CD1c-positive myeloid dendritic cell (primary cell): ENCODE data around the gene FBXL16.

Experiments used
- DNase-seq: peaks from one replicate; pipeline ENCODE4 v3.0.0-alpha.2; 2016; ENCODE audit errors: extremely low spot score

The FBXL16 gene

GRCh38 chr16:662597-662996, 43.0 kb downstream of the FBXL16 start:
- no peak for DNase-seq

GRCh38 chr16:662095-662494, 43.5 kb downstream of the FBXL16 start:
- no peak for DNase-seq

DNA sequence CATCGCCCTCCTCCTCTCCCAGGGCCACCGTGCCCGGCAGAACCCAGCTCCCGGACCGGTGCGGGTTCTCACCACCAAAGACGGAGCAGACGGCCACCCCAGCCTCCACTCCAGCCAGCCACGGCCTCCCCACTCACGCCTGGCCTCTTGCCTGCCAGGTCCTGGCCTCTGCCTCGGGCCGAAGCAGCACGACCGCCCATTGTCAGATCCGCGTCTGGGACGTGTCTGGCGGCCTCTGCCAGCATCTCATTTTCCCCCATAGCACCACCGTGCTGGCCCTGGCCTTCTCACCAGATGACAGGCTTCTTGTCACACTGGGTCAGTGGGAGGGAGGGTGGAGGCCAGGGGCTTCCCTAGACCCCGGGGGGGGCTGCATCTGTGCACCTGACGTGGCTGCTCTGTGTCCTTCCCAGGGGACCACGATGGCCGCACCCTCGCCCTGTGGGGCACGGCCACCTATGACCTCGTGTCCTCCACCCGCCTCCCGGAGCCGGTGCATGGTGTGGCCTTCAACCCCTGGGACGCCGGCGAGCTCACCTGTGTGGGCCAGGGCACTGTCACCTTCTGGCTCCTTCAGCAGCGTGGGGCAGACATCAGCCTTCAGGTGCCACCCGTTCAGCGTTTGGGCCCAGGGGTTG, 44.3 kb downstream of the FBXL16 start:
- no peak for DNase-seq

GRCh38 chr16:660459-661183, 45.0 kb downstream of the FBXL16 start:
- DNase-seq, result peak; percentile 92

DNA sequence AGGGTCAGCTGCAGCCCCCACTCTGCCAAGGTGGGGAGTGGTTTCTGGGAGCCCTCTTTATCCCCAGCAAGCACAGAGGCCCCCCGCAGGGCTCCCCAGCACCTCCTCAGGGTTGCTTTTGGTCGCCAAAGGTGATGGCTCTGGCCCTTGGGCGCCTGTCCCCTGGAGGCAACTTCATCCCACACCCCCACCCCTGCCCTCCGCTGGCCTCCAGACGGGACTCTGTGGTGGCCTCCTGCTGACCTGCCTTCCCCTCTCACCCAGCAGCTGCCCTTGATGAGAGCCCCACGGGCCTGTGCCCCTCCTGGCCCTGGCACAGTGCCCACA, 45.5 kb downstream of the FBXL16 start:
- DNase-seq, result no peak

- no peak for DNase-seq
Measured at GRCh38 chr16:659618-660017, 46.0 kb downstream of the FBXL16 start.

DNA sequence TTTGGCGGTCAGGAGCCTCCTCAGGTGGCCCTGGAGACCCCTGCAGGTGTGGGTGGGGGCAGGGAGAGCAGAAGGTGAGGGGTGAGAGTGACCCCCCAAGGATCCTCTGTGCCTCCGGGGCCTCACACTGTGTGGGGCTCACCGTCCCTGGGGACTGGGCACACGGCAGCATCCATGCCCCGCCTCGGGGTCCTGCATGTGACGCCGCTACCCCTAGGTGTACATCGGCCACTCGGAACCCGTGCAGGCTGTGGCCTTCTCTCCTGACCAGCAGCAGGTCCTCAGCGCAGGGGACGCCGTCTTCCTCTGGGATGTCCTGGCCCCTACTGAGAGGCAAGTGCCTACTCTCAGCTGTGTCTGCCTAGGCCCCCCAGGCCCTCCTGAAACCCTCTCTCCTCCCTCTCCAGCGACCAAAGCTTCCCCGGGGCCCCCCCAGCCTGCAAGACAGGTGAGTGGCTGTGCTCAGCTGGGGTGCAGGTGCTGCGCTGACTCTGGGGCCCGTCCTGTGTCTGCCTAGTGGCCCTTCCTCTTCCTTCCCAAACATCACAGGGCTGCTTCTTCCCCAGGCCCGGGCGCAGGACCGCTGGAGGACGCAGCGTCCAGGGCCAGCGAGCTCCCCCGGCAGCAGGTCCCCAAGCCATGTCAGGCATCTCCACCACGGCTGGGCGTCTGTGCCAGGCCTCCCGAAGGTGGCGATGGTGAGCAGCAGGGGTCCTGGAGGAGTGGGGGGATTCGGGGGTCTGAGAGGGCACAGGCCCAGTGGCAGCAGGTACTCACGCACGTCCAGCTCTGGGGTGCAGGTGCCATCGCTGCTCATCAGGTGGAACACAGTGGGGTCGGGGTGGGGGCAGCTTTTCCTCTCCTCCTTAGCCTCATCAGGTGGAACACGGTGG, 46.7 kb downstream of the FBXL16 start:
- no peak for DNase-seq

DNA sequence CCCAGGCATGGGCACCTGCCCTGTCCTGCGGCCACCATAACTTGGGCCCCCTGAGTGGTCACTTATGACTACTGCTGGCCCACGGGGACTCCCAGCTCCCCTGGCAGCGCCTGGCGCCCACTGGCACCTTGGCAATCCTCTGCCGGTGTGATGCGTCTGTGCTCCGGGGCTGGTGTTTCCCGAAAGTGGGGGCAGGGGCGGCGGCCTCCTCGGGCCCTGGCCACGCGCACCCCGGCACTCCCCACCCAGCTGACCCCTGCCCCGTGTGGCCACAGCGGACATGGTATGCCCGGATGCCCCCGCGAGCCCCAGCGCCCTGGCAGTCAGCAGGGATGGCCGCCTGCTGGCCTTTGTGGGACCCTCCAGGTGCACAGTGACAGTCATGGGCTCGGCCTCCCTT, 48.1 kb downstream of the FBXL16 start:
- no peak for DNase-seq

DNA sequence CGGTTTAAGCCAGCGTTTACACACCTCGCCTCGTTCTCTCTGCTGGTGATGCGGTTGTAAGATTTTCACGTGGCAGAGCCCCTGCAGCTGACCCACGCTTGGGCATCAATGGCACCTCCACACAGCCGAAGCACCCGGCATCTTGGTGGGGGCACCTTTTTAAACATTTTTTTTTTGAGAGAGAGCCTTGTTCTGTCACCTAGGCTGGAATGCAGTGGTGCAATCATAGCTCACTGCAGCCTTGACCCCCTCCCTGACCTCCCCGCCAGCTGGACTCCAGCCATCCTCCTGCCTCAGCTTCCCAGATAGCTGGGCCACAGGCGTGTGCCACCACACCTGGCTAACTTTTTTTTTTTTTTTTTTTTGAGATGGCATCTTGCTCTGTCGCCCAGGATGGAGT, 51.6 kb downstream of the FBXL16 start:
- DNase-seq, result no peak

- DNase-seq, result no peak
Measured at GRCh38 chr16:652454-653305, 52.9 kb downstream of the FBXL16 start.

DNA sequence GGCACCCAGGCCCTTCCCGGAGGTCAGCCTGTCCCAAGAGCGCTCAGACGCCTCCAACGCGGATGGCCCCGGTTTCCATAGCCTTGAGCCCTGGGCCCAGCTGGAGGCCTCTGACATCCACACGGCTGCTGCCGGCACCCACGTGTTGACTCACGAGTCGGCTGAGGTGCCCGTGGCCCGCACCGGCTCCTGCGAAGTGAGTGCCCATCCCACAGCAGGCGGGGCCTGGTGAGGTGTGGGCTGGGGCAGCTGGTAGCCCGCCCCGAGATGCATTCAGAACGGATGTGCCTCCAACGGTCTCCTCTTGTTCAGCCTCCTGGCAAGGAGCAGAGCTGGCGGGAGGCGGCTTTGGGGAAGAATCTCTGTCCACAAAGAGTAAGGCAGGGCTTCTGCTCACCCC, 53.8 kb downstream of the FBXL16 start:
- DNase-seq, result no peak

GRCh38 chr16:649631-650030, 56.0 kb downstream of the FBXL16 start:
- DNase-seq, result no peak

- DNase-seq, result peak; percentile 97
Measured at GRCh38 chr16:648781-649589, 56.6 kb downstream of the FBXL16 start, which contains the start of gene WDR90. Gene WDR90 (plus strand): TSS chr16:649365. CDS start chr16:649417, 52 bp downstream.

- peak; percentile 46 for DNase-seq
Measured at GRCh38 chr16:648071-648780, 57.4 kb downstream of the FBXL16 start.

DNA sequence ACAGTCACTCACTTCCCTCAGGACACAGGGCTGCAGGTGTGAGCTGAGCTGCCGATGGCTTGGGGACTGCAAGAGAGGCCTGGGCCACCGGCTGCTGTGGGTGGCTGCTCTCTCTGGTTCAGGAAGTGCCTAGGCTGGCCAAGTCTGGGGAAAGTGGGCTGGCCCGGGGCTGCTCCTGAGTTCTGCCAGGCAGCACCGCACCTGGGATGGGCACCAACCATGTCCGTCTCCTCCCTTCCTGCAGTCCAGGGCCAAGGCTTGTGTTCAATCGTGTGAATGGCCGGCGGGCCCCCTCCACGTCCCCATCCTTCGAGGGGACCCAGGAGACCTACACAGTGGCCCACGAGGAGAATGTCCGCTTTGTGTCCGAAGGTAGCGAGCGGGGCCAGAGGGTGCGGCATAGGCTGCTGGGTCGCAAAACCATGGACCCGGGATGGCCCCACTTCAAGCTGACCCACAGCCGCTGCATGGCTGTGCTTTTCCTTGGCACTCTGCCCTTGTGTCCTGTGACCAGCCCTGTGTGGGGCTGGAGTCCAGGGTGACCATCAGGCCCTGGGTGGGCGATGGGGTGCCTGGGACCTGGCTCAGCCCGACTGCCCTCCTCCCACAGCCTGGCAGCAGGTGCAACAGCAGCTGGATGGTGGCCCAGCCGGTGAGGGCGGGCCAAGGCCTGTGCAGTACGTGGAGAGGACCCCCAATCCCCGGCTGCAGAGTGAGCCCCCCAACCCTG, 58.3 kb downstream of the FBXL16 start:
- DNase-seq, result no peak

DNA sequence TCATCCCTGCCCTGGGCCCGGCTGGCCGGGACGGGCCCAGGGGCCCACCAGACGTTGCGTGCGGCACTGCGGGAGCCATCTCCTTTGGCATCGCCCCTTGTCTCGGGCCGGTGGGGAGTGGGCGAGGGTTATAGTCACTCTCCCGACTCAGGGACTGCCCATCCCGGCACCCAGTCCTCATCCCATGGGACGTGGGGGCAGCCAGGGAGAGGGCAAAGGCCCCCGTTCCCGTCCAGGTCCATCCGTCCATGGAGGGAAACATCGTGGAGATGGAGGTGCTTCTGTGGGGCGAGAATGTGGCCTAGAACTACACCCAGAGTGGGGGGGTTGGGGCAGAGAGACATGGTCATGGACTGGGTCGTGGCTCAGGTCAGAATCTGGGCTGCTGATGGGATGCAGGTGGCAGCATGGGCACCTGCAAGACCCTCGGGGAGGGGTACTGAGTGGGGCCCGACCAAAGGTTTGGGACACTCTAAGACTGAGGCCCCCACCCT, 58.9 kb downstream of the FBXL16 start:
- no peak for DNase-seq

- DNase-seq, result no peak
Measured at GRCh38 chr16:645852-646678, 59.5 kb downstream of the FBXL16 start.

- DNase-seq, result no peak
Measured at GRCh38 chr16:644556-644955, 61.0 kb downstream of the FBXL16 start.

DNA sequence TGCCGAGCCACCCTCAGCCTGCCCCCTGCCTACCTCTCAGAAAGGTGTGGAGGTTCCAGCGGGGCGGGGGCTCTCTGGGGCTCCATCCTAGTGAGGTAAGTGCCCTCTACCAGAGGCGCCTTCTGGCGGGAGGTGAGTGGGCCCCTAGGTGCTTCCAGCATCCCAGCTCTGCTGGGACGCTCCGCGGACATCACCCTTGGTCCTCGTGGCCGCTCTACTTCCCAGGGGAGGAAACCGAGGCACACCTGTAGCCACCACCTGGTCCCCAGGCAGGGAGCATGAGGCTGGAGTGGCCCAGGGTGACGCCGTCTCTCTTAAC, 62.6 kb downstream of the FBXL16 start:
- DNase-seq, result no peak
